Thoracic aorta (tissue), 2 donors: ENCODE data around the gene BICRA. TPM values are rescaled to one million over a fixed set of nuclear protein-coding genes. Genes with fewer than 3 reads are reported as not detected.

ENCODE experiments used
- ATAC-seq: fragments of 150-250 bp; one replicate; pipeline ENCODE4 v1.8.0; 2017; ENCODE audit warnings: low read depth; ENCODE audit not compliant: insufficient number of reproducible peaks, low FRiP score
- DNase-seq: peaks from one replicate; pipeline ENCODE4 v3.0.0-alpha.2; 2020; ENCODE audit warnings: low spot score
- H3K27ac ChIP-seq, 2 donors: fragments of 200-600 bp; sonication (generic); 1 replicate in 1 of 2; 2 replicates in 1 of 2; pipeline ENCODE4 v1.5.1; 2016; ENCODE audit warnings: mild to moderate bottlenecking in 2 of 2, moderate library complexity in 2 of 2
- H3K27me3 ChIP-seq: fragments of 200-600 bp; sonication (generic); replicated peaks from 2 replicates; pipeline ENCODE4 v1.6.0; 2016; ENCODE audit warnings: mild to moderate bottlenecking; ENCODE audit not compliant: insufficient read depth
- H3K36me3 ChIP-seq: fragments of 200-600 bp; sonication (generic); one replicate; pipeline ENCODE4 v1.5.1; 2016
- H3K4me1 ChIP-seq, 2 donors: fragments of 200-600 bp; sonication (generic); 1 replicate in 1 of 2; 2 replicates in 1 of 2; pipeline versions ENCODE4 v1.5.1 to v1.6.0; 2016; ENCODE audit warnings: low read depth in 2 of 2, mild to moderate bottlenecking in 1 of 2; ENCODE audit not compliant: control insufficient read depth in 1 of 2
- H3K4me3 ChIP-seq: fragments of 200-600 bp; sonication (generic); 2 replicates; pipeline ENCODE4 v1.5.1; 2016; ENCODE audit warnings: mild to moderate bottlenecking
- H3K9me3 ChIP-seq: fragments of 200-600 bp; sonication (generic); 2 replicates; pipeline ENCODE4 v1.5.1; 2016
- total RNA-seq, 2 donors: library from RNA; depleted of rRNA; stranded (reverse); fragments of >200 nt; gene quantifications; one replicate each; pipeline versions ENCODE4 v1.1.0 to v1.2.3, GENCODE V29; 2016
- TF ChIP-seq, protein P1 (sequence below): fragments of 200-600 bp; sonication (generic); IDR thresholded peaks from one replicate; pipeline ENCODE4 v1.5.1; 2019; ENCODE audit warnings: antibody characterized with exemption

The BICRA gene
- total RNA-seq, 2 donors from 2014 or later: 10.8 to 18.4 TPM

DNA sequence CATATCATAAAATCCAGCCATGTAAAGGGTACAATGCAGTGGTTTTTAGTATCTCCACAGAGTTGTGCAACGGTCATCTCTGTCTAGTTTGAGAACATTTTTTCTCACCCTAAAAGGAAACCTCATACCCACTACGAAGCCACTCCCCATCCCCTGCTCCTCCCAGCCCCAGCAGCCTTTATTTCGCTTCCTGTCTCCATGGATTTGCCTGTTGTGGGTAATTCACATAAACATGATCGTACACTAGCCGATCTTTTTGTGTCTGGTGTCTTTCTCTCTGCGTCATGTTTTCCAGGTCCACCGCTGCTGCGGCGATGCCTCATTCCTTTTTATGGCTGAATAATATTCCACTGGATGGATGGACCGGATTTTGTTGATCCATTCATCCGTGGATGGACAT is 28.6 kb downstream of the BICRA start:
- TF ChIP-seq, protein P1, sequence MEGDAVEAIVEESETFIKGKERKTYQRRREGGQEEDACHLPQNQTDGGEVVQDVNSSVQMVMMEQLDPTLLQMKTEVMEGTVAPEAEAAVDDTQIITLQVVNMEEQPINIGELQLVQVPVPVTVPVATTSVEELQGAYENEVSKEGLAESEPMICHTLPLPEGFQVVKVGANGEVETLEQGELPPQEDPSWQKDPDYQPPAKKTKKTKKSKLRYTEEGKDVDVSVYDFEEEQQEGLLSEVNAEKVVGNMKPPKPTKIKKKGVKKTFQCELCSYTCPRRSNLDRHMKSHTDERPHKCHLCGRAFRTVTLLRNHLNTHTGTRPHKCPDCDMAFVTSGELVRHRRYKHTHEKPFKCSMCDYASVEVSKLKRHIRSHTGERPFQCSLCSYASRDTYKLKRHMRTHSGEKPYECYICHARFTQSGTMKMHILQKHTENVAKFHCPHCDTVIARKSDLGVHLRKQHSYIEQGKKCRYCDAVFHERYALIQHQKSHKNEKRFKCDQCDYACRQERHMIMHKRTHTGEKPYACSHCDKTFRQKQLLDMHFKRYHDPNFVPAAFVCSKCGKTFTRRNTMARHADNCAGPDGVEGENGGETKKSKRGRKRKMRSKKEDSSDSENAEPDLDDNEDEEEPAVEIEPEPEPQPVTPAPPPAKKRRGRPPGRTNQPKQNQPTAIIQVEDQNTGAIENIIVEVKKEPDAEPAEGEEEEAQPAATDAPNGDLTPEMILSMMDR: no peak
- Histone ChIP-seq H3K4me1 (peaks cover 1 to 7% of the 10 kb centered on the region in 2 donors), H3K36me3 (peaks cover 2% of the 10 kb centered on the region), H3K9me3 (no peaks in the 10 kb centered on the region), H3K27me3 (no peaks in the 10 kb centered on the region), H3K27ac (no peak overlapping the region), H3K4me3 (no peak overlapping the region)
- no peak for ATAC-seq
- DNase-seq: no peak

DNA sequence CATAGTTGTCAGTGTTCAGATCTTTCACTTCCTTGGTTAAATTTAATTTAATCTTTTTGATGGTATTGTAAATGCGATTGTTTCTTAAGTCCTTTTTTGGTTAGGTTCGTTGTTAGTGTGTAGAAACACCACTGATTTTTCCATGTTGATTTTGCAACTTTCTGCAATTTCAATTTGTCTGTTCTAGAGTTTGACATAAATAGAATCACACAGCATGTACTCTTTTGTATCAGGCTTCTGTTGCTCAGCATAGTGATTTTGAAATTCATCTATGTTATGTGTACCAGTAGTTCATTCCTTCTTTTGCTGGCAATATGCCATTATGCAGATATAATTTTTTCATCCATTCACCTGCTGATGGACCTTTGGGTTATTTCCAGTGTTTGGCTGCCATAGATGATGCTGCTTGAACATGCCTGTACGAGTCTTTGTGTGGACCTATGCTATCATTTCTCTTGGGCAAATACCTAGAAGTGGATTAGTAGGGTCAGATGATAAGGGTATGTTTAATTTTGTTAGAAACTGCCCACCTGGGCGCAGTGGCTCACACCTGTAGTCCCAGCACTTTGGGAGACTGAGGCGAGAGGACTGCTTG is 33.1 kb downstream of the BICRA start:
- no peak for DNase-seq
- no peak overlapping the region for H3K27ac ChIP-seq
- no peak overlapping the region for H3K4me3 ChIP-seq
- H3K27me3 ChIP-seq: no peaks in the 10 kb centered on the region
- no peaks in the 10 kb centered on the region for H3K9me3 ChIP-seq
- H3K4me1 ChIP-seq: peaks cover 0 to 5% of the 10 kb centered on the region in 2 donors
- H3K36me3 ChIP-seq: no peaks in the 10 kb centered on the region
- ATAC-seq: no peak
- TF ChIP-seq, protein P1: no peak

DNA sequence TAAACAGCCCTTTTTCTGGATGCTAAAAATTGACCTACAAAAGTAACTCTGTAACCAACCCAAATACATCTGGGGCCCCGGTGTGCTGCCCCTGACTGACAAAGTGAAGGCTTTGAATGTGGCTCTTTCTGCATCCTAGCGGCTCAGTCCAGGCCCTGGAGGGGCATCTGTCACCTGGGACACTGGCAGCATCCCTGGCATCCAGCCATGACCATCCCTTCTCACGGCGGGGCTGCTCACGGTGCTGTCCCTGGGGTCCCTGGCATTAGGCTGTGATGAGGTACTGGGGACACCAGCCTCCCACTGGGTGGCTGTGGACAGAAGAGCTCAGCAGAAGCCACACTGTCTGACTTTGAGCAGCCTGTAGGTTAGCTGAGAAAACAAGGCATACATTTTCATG is 34.3 kb downstream of the BICRA start:
- TF ChIP-seq, protein P1: no peak
- no peak for DNase-seq
- H3K9me3 ChIP-seq: no peaks in the 10 kb centered on the region
- no peaks in the 10 kb centered on the region for H3K4me1 ChIP-seq
- H3K4me3 ChIP-seq: no peak overlapping the region
- H3K27me3 ChIP-seq: no peaks in the 10 kb centered on the region
- no peak overlapping the region for H3K27ac ChIP-seq
- H3K36me3 ChIP-seq: no peaks in the 10 kb centered on the region
- no peak for ATAC-seq

DNA sequence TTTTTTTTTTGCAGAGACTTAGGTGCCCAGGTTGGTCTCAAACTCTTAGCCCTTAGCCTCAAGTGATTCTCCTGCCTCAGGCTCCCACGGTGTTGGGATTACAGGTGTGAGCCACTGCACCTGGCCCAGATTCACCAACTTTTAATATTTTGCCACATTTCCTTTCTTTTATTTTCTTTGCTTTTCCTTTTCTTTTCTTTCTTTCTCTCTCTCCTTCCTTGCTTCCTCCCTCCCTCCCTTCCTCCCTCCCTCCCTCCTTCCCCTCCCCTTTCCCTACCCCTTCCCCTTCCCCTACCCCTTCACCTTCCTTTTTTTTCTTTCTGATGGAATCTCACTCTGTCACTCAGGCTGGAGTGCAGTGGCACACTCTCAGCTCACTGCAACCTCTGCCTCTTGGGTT is 35.3 kb downstream of the BICRA start:
- no peak for DNase-seq
- H3K4me1 ChIP-seq: no peaks in the 10 kb centered on the region
- no peaks in the 10 kb centered on the region for H3K36me3 ChIP-seq
- no peak for ATAC-seq
- TF ChIP-seq, protein P1: no peak
- H3K4me3 ChIP-seq: no peak overlapping the region
- no peaks in the 10 kb centered on the region for H3K27me3 ChIP-seq
- no peak overlapping the region for H3K27ac ChIP-seq
- no peaks in the 10 kb centered on the region for H3K9me3 ChIP-seq

DNA sequence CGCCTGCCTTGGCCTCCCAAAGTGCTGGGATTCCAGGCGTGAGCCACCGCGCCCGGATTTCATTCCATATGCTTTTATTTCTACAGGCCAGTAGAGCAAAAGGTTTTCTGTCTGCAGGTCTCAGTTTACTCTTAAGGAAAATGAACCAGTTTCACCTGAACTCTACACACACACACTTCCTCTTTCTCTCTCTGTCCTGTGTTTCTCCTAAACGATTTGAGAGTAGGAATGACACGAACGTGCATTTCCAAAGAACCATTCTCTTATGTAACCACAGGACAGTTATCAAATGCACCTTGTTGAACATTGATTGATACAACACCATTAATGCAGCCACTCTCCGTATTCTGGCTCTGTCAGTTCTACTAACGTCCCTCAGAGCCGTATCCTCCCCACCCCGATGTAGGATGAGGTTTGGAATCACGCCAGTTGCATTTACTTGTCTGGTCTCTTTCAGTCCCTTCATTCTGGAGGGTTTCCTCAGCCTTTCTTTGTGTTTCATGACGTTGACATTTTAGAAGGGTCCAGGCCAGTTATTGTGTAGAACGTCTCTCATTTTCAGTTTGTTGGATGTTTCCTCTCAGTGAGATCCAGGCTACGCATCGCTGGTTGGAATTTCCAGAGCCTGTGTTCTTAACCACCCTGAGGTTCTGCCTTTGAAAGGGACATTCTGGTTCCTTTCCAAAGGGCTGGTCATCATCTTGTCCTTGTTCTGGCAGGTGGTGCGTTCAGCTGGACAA is 36.0 kb downstream of the BICRA start:
- H3K27ac ChIP-seq: no peak overlapping the region

More for the DNA sequence above, 36.0 kb downstream of the BICRA start:
- no peak for DNase-seq
- Histone ChIP-seq H3K9me3 (no peaks in the 10 kb centered on the region), H3K27me3 (no peaks in the 10 kb centered on the region), H3K4me1 (no peaks in the 10 kb centered on the region), H3K36me3 (no peaks in the 10 kb centered on the region), H3K4me3 (no peak overlapping the region)
- ATAC-seq: no peak
- TF ChIP-seq, protein P1: no peak
